ENCODE results near the gene SORCS1. TPM values are rescaled to one million over a fixed set of nuclear protein-coding genes. Genes with fewer than 3 reads are reported as not detected.

SORCS1 gene
- total and polyA plus RNA-seq, 12 donors: 0.18 to 11.1 (median 1.1) TPM

DNA sequence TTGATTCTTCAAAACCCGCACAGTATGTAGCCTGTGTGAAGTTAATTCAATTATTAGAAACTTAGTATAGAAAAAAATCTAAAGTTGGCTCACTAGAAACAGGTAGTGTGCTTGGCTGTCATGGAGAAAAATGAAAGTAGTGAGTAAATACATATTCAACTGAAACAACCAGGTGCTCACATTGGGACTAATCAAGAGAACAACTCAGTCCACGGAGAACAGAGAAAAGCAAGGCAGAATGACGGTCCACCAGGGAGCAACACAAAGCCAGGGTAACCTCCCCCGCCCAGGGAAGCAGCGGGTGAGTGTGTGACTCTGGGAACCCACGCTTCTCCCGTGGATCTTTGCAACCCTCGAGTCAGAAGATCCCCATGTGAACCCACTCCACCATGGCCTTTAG lies 300.5 kb downstream of the SORCS1 start:
- intact Hi-C loops (cut with DNase I): no loop called here
- Histone ChIP-seq H3K9me3 (replicated peaks in 1 of 3) (no peaks in the 10 kb centered on the region), H3K27ac (no peak overlapping the region), H3K27me3 (no peaks in the 10 kb centered on the region), H3K4me3 (no peak overlapping the region), H3K36me3 (replicated peaks in 1 of 2) (no peaks in the 10 kb centered on the region), H3K4me1 (replicated peaks in 1 of 2) (no peaks in the 10 kb centered on the region)
- TF ChIP-seq, protein P1, sequence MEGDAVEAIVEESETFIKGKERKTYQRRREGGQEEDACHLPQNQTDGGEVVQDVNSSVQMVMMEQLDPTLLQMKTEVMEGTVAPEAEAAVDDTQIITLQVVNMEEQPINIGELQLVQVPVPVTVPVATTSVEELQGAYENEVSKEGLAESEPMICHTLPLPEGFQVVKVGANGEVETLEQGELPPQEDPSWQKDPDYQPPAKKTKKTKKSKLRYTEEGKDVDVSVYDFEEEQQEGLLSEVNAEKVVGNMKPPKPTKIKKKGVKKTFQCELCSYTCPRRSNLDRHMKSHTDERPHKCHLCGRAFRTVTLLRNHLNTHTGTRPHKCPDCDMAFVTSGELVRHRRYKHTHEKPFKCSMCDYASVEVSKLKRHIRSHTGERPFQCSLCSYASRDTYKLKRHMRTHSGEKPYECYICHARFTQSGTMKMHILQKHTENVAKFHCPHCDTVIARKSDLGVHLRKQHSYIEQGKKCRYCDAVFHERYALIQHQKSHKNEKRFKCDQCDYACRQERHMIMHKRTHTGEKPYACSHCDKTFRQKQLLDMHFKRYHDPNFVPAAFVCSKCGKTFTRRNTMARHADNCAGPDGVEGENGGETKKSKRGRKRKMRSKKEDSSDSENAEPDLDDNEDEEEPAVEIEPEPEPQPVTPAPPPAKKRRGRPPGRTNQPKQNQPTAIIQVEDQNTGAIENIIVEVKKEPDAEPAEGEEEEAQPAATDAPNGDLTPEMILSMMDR (IDR thresholded peaks at IDR 0.05): no peak
- TF ChIP-seq POLR2A (IDR thresholded peaks at IDR 0.05): no peak
- no peak for DNase-seq
- 78 to 88% (median 83%) methylated on average over 7 to 8 of the region's 8 CpGs for WGBS, 4 donors

DNA sequence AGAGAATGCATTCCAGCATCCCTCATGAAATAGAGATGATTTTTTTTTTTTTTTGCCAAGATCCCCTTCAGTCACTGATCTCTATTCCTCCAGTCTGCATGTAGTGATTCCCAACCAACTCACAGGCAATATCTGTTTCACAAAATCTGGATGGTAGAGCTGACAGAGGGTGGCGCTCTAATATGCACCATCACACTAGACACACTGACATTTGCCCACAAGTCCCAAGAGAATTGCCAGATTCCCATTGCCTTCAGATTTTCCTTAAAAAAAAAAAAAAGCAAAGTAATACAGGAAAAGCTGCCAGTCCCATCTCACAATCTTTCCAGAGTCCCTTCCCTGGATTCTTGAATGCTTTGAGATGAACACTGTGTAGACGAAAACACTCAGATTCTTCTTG lies 301.0 kb downstream of the SORCS1 start:
- intact Hi-C loops (cut with DNase I): no loop called here
- H3K9me3 ChIP-seq (replicated peaks in 1 of 3): no peaks in the 10 kb centered on the region
- H3K27me3 ChIP-seq: no peaks in the 10 kb centered on the region
- 55 to 71% (median 65%) methylated on average over 2 of the region's 2 CpGs for WGBS, 4 donors
- TF ChIP-seq, protein P1 (IDR thresholded peaks at IDR 0.05): no peak
- no peak for TF ChIP-seq POLR2A (IDR thresholded peaks at IDR 0.05)
- no peak overlapping the region for H3K27ac ChIP-seq
- H3K4me1 ChIP-seq (replicated peaks in 1 of 2): no peaks in the 10 kb centered on the region
- H3K36me3 ChIP-seq (replicated peaks in 1 of 2): no peaks in the 10 kb centered on the region
- no peak for DNase-seq
- H3K4me3 ChIP-seq: no peak overlapping the region

DNA sequence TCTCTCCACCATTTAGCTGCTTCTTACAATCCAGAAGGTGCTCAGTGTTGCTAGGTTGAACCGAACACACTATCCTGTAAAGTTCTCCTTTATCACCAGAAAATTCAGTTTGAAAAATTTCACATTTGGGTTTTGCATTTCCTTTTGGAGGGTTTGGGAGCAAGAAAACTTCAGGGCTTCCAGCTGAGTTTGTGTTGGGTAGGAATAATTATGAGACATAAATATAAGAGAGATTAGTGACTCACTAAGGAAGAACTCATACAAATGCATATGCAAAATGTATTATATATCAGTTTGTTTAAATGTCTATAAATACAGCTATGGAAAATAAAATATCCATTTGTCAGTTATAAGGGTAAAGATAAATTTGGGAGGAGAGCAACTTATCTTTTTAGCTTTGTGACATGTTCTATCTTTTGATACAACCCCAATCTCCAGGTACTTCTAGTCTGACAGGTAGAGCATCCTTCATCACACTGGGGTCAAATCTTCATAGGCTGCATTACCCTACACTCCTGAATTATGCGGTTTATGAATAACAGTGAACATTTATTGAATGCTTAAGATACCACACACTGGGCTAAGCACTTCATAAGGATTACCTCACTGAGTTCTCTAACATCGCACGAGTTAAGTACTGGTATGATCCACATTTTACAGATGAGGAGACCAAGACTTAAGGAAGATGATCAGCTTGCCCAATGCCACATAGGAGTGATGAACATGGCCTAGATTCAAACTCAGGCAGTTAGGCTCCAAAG lies 304.4 kb downstream of the SORCS1 start:
- Histone ChIP-seq H3K36me3 (replicated peaks in 1 of 2) (no peaks in the 10 kb centered on the region), H3K4me3 (no peak overlapping the region), H3K27me3 (no peaks in the 10 kb centered on the region), H3K4me1 (replicated peaks in 1 of 2) (no peaks in the 10 kb centered on the region), H3K27ac (no peak overlapping the region), H3K9me3 (replicated peaks in 1 of 3) (no peaks in the 10 kb centered on the region)
- intact Hi-C loops (cut with DNase I): no loop called here
- 86 to 92% (median 88%) methylated on average over 4 of the region's 4 CpGs for WGBS, 4 donors
- no peak for DNase-seq
- TF ChIP-seq POLR2A (IDR thresholded peaks at IDR 0.05): no peak
- TF ChIP-seq, protein P1 (IDR thresholded peaks at IDR 0.05): no peak

DNA sequence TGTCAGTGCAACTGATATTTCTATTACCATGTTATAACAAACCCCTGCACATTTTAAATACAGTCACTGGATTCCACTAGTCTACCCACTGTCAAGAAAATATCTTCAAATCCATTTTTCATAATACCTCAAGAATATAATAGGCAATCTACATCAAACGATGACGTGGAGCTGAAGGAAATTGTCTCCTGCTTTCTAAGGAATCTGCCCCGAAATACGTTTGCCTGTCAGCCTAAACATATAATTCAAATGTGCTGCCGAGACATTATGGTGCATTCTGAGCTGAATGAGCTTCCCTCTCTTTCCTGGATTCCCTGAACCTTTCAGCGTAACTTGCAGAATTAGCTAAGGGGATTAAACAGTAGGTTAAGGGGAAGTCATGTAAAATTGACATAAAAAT lies 306.8 kb downstream of the SORCS1 start:
- H3K4me3 ChIP-seq: no peak overlapping the region
- H3K27ac ChIP-seq: no peak overlapping the region
- intact Hi-C loops (cut with DNase I): no loop called here
- H3K4me1 ChIP-seq (replicated peaks in 1 of 2): no peaks in the 10 kb centered on the region
- DNase-seq: no peak
- H3K36me3 ChIP-seq (replicated peaks in 1 of 2): no peaks in the 10 kb centered on the region
- 55 to 71% (median 63%) methylated on average over 6 of the region's 6 CpGs for WGBS, 4 donors
- no peak for TF ChIP-seq POLR2A (IDR thresholded peaks at IDR 0.05)
- TF ChIP-seq, protein P1 (IDR thresholded peaks at IDR 0.05): no peak
- no peaks in the 10 kb centered on the region for H3K9me3 ChIP-seq (replicated peaks in 1 of 3)
- no peaks in the 10 kb centered on the region for H3K27me3 ChIP-seq
